ENCODE results near the gene RBBP5. TPM values are rescaled to one million over a fixed set of nuclear protein-coding genes. Genes with fewer than 3 reads are reported as not detected.
A peak's percentile ranks its signal among the peaks of the same experiment; 100 is the strongest.

The RBBP5 gene
- total and polyA plus RNA-seq, 10 donors: 4.2 to 23.4 (median 17.7) TPM

GRCh38 chr1:205065666-205066065 is 56.1 kb downstream of the RBBP5 start:
- TF ChIP-seq POLR2AphosphoS5 (IDR thresholded peaks at IDR 0.05) (no peak), CTCF (IDR thresholded peaks at IDR 0.05 in 8 of 11, conservative IDR thresholded peaks at IDR 0.05 in 3 of 11) (no peak), POLR2A (IDR thresholded peaks at IDR 0.05) (no peak)
- Histone ChIP-seq H3K4me3 (no peak overlapping the region), H3K36me3 (no peaks in the 10 kb centered on the region), H3K9me3 (no peaks in the 10 kb centered on the region), H3K27ac (no peak overlapping the region), H3K4me1 (peaks cover 0 to 9% (median 6%) of the 10 kb centered on the region in 6 donors), H3K27me3 (replicated peaks in 1 of 7) (no peaks in the 10 kb centered on the region)
- intact Hi-C loops (cut with DNase I; ENCODE audit: low total_unique reads): no loop called here
- peak; percentile 61 for DNase-seq
- 89 to 93% (median 91%) methylated on average over 13 to 14 of the region's 14 CpGs for WGBS, 5 donors

GRCh38 chr1:205064741-205065316 is 56.9 kb downstream of the RBBP5 start:
- H3K27me3 ChIP-seq (replicated peaks in 1 of 7): no peaks in the 10 kb centered on the region
- H3K4me3 ChIP-seq: no peak overlapping the region
- intact Hi-C loops (cut with DNase I; ENCODE audit: low total_unique reads): loop anchor here (5.0 kb wide), 1 partner anchor 78 kb away; no protein-coding TSS in a partner anchor
- TF ChIP-seq POLR2A (IDR thresholded peaks at IDR 0.05) (no peak), CTCF (IDR thresholded peaks at IDR 0.05 in 8 of 11, conservative IDR thresholded peaks at IDR 0.05 in 3 of 11) (no peak), POLR2AphosphoS5 (IDR thresholded peaks at IDR 0.05) (no peak)
- no peaks in the 10 kb centered on the region for H3K36me3 ChIP-seq
- no peak overlapping the region for H3K27ac ChIP-seq
- H3K4me1 ChIP-seq: peaks cover 0 to 9% (median 6%) of the 10 kb centered on the region in 6 donors
- 81 to 96% (median 88%) methylated on average over 7 to 9 of the region's 9 CpGs for WGBS, 5 donors
- peak; percentile 54 for DNase-seq
- no peaks in the 10 kb centered on the region for H3K9me3 ChIP-seq

- WGBS, 5 donors: 87 to 93% (median 90%) methylated on average over 10 to 11 of the region's 11 CpGs
- intact Hi-C loops (cut with DNase I; ENCODE audit: low total_unique reads): loop anchor here (5.0 kb wide), 1 partner anchor 77 kb away; no protein-coding TSS in a partner anchor
- peak; percentile 39 for DNase-seq
Observed at GRCh38 chr1:205064301-205064700, 57.5 kb downstream of the RBBP5 start.

More at GRCh38 chr1:205064301-205064700, 57.5 kb downstream of the RBBP5 start:
- H3K9me3 ChIP-seq: no peaks in the 10 kb centered on the region
- no peaks in the 10 kb centered on the region for H3K27me3 ChIP-seq (replicated peaks in 1 of 7)
- peaks cover 0 to 9% (median 6%) of the 10 kb centered on the region in 6 donors for H3K4me1 ChIP-seq
- no peaks in the 10 kb centered on the region for H3K36me3 ChIP-seq
- H3K27ac ChIP-seq: no peak overlapping the region
- no peak for TF ChIP-seq POLR2AphosphoS5 (IDR thresholded peaks at IDR 0.05)
- no peak for TF ChIP-seq POLR2A (IDR thresholded peaks at IDR 0.05)
- TF ChIP-seq CTCF (IDR thresholded peaks at IDR 0.05 in 8 of 11, conservative IDR thresholded peaks at IDR 0.05 in 3 of 11): no peak
- no peak overlapping the region for H3K4me3 ChIP-seq

Measured in spleen (tissue), 11 donors.